Fibroblast of lung (primary cell): ENCODE data around the gene GIMD1. TPM values are rescaled to one million over a fixed set of nuclear protein-coding genes. Genes with fewer than 3 reads are reported as not detected.

Experiments
- DNase-seq, 2 donors: peaks; one replicate each; pipeline versions ENCODE4 v3.0.0 to v3.0.0-alpha.2; 2010; ENCODE audit warnings: low read depth in 2 of 2
- H2AFZ ChIP-seq: 2 replicates; pipeline ENCODE4 v1.5.1; 2012; ENCODE audit warnings: low read length, control low read depth, inconsistent platforms
- H3K27ac ChIP-seq: 2 replicates; pipeline ENCODE4 v1.5.1; 2011; ENCODE audit warnings: low read length, control low read depth; ENCODE audit not compliant: insufficient read depth
- H3K27me3 ChIP-seq: 2 replicates; pipeline ENCODE4 v1.5.1; 2011; ENCODE audit warnings: mild to moderate bottlenecking, low read length; ENCODE audit not compliant: control insufficient read depth, insufficient read depth
- H3K36me3 ChIP-seq: 2 replicates; pipeline ENCODE4 v1.5.1; 2011; ENCODE audit warnings: low read length; ENCODE audit not compliant: control insufficient read depth, insufficient read depth
- H3K4me1 ChIP-seq: 2 replicates; pipeline ENCODE4 v1.5.1; 2011; ENCODE audit warnings: low read length; ENCODE audit not compliant: control insufficient read depth, insufficient read depth; ENCODE audit errors: extremely low read depth
- H3K4me2 ChIP-seq: 2 replicates; pipeline ENCODE4 v1.5.1; 2011; ENCODE audit warnings: low read length, control low read depth; ENCODE audit not compliant: insufficient read depth; ENCODE audit errors: extremely low read depth
- H3K4me3 ChIP-seq, 4 experiments: fragments of 200-600 bp in 1 of 4; sonication (generic) in 1 of 4; replicated peaks in 1 of 4; 2 replicates each; pipeline ENCODE4 v1.5.1; 2011 to 2016; ENCODE audit warnings: low read length in 4 of 4, low read depth in 3 of 4, mild to moderate bottlenecking in 3 of 4, control low read depth in 2 of 4, inconsistent platforms in 1 of 4, mixed read lengths in 1 of 4; ENCODE audit not compliant: insufficient read depth in 1 of 4; ENCODE audit errors: control extremely low read depth in 1 of 4
- H3K79me2 ChIP-seq: 2 replicates; pipeline ENCODE4 v1.5.1; 2012; ENCODE audit warnings: mild to moderate bottlenecking, low read length, inconsistent platforms; ENCODE audit not compliant: control insufficient read depth, insufficient read depth
- H3K9ac ChIP-seq: 2 replicates; pipeline ENCODE4 v1.5.1; 2011; ENCODE audit warnings: mild to moderate bottlenecking, low read length, control low read depth; ENCODE audit not compliant: insufficient read depth
- H3K9me3 ChIP-seq: 2 replicates; pipeline ENCODE4 v1.5.1; 2012; ENCODE audit warnings: low read depth, low read length; ENCODE audit not compliant: control insufficient read depth, insufficient read depth
- H4K20me1 ChIP-seq: 2 replicates; pipeline ENCODE4 v1.5.1; 2011; ENCODE audit warnings: low read length; ENCODE audit not compliant: control insufficient read depth, insufficient read depth; ENCODE audit errors: extremely low read depth
- CTCF ChIP-seq, 2 donors: IDR thresholded peaks in 1 of 2; conservative IDR thresholded peaks in 1 of 2; 1 replicate in 1 of 2; 2 replicates in 1 of 2; pipeline ENCODE4 v1.5.1; 2011 to 2012; ENCODE audit warnings: low read length in 2 of 2, control low read depth in 1 of 2, inconsistent platforms in 1 of 2, low read depth in 1 of 2, mild to moderate bottlenecking in 1 of 2
- EZH2 ChIP-seq: IDR thresholded peaks from 2 replicates; pipeline ENCODE4 v1.5.1; 2012; ENCODE audit warnings: low read length, control low read depth, mild to moderate bottlenecking; ENCODE audit errors: missing control alignments
- polyA plus RNA-seq, 2 donors: library from polyadenylated mRNA; depleted of rRNA in 1 of 2; stranded (reverse) in 1 of 2; unstranded in 1 of 2; fragments of >200 nt; gene quantifications; 2 replicates each; pipeline ENCODE4 v1.2.1, GENCODE V29; 2011 to 2012; ENCODE audit warnings: missing spikeins in 1 of 2
- total RNA-seq: library from RNA; depleted of rRNA; stranded (reverse); fragments of >200 nt; gene quantifications from 2 replicates; pipeline ENCODE4 v1.2.1, GENCODE V29; 2014

Gene GIMD1
- total and polyA plus RNA-seq, 2 donors (not counting 1 experiment from before 2014, with no cell fraction given) = not detected

GRCh38 chr4:106365613-106366012 lies 3.0 kb downstream of the GIMD1 start:
- Histone ChIP-seq H3K4me2 (peak overlapping the region; percentile 27), H3K4me3 (no peak overlapping the region), H4K20me1 (no peaks in the 10 kb centered on the region), H2AFZ (no peak overlapping the region), H3K9me3 (no peaks in the 10 kb centered on the region), H3K9ac (no peak overlapping the region), H3K27ac (peak overlapping the region; percentile 70), H3K27me3 (no peaks in the 10 kb centered on the region), H3K36me3 (no peaks in the 10 kb centered on the region), H3K4me1 (peaks cover 7% of the 10 kb centered on the region), H3K79me2 (no peaks in the 10 kb centered on the region)
- no peak for TF ChIP-seq CTCF (conservative IDR thresholded peaks at IDR 0.05 in 1 of 2, IDR thresholded peaks at IDR 0.05 in 1 of 2; ENCODE audit: low read depth in 1 of 2, low read length in 2 of 2)
- no peak for TF ChIP-seq EZH2
- DNase-seq = peak; percentile 90 to 96

- H3K4me1 ChIP-seq = peaks cover 8% of the 10 kb centered on the region
- no peaks in the 10 kb centered on the region for H3K27me3 ChIP-seq
- H3K36me3 ChIP-seq = no peaks in the 10 kb centered on the region
- no peak for DNase-seq
- H3K9ac ChIP-seq = no peak overlapping the region
- no peak overlapping the region for H3K4me2 ChIP-seq
- no peak overlapping the region for H2AFZ ChIP-seq
- TF ChIP-seq CTCF (conservative IDR thresholded peaks at IDR 0.05 in 1 of 2, IDR thresholded peaks at IDR 0.05 in 1 of 2; ENCODE audit: low read depth in 1 of 2, low read length in 2 of 2) (no peak), EZH2 (no peak)
- no peaks in the 10 kb centered on the region for H4K20me1 ChIP-seq
- H3K9me3 ChIP-seq = no peaks in the 10 kb centered on the region
- H3K27ac ChIP-seq = no peak overlapping the region
- no peaks in the 10 kb centered on the region for H3K79me2 ChIP-seq
- H3K4me3 ChIP-seq = no peak overlapping the region
Observed at GRCh38 chr4:106364282-106364681, 4.3 kb downstream of the GIMD1 start.

- H3K4me2 ChIP-seq = no peak overlapping the region
- H3K9ac ChIP-seq = no peak overlapping the region
- no peaks in the 10 kb centered on the region for H4K20me1 ChIP-seq
- H3K36me3 ChIP-seq = no peaks in the 10 kb centered on the region
- TF ChIP-seq CTCF (conservative IDR thresholded peaks at IDR 0.05 in 1 of 2, IDR thresholded peaks at IDR 0.05 in 1 of 2; ENCODE audit: low read depth in 1 of 2, low read length in 2 of 2) (no peak), EZH2 (no peak)
- no peak overlapping the region for H3K4me3 ChIP-seq
- peaks cover 9% of the 10 kb centered on the region for H3K4me1 ChIP-seq
- no peak for DNase-seq
- H3K79me2 ChIP-seq = no peaks in the 10 kb centered on the region
- H3K27ac ChIP-seq = no peak overlapping the region
- H2AFZ ChIP-seq = no peak overlapping the region
- H3K27me3 ChIP-seq = no peaks in the 10 kb centered on the region
- H3K9me3 ChIP-seq = no peaks in the 10 kb centered on the region
Observed at GRCh38 chr4:106362086-106362825, 6.3 kb downstream of the GIMD1 start.
